Measurements from ENCODE around the gene DNAJC12.

- TF ChIP-seq CTCF (IDR thresholded peaks at IDR 0.05; ENCODE audit: low read depth, low read length), result no peak
- TF ChIP-seq EZH2phosphoT487 (IDR thresholded peaks at IDR 0.05; ENCODE audit: low read depth), result no peak
These were observed 70.7 kb downstream of the DNAJC12 start for GRCh38 chr10:67767244-67767643.
